Erythroblast (primary cell): ENCODE results near the gene SMLR1.

Experiments used
- DNase-seq, 2 experiments: peaks; one replicate each; lab custom pipeline; 2025; lab: John Stamatoyannopoulos, UW
- GATA1 ChIP-seq: IDR thresholded peaks from 2 replicates; pipeline ENCODE4 v1.6.1; 2011; ENCODE audit warnings: low read depth, mild to moderate bottlenecking, control low read depth, low read length, moderate library complexity
- POLR2A ChIP-seq: IDR thresholded peaks from 2 replicates; pipeline ENCODE4 v1.6.1; 2011; ENCODE audit warnings: mild to moderate bottlenecking, low read length

Gene SMLR1

DNA sequence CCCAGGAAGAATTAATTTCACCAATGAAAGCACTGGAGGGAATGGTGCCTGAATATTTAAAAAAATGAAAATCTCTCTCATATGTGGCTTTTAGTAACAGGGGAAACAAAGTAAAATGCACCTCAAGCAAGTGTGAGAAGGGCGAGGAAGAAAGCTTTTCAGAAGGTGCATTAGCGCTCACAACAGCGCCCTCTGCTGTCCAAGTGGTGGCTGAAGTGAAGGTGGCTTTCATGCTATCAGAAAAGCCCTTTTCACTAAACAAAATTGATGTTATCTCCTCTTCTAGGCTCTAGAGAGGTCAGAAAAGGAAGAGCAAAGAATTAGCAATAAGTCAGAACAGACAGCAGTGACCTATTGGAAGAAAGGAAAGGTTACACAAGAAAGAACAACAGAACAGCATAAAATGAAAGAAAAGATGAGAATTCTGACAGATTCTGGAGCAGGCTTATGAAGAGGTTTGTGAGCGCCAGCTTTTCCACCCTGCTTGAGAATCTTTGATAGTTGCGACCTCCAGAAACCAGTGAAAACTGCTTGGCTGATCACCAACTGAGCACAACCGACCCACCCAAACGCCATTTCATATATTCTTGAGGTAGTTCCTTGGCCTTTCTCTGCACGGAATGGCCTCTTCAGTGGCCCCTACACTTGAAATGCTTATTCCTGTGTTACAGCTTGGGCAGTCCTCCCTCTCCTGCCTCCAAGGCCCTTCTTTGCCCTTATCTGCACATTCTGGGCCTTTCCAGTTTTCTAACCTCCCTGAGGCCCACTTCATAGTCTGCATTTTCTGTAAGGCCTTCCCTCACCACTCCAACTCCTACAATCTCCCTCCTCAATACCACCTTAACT, 45.3 kb downstream of the SMLR1 start:
- TF ChIP-seq POLR2A (no peak), GATA1 (no peak)
- DNase-seq: peak; percentile 55 to 72

DNA sequence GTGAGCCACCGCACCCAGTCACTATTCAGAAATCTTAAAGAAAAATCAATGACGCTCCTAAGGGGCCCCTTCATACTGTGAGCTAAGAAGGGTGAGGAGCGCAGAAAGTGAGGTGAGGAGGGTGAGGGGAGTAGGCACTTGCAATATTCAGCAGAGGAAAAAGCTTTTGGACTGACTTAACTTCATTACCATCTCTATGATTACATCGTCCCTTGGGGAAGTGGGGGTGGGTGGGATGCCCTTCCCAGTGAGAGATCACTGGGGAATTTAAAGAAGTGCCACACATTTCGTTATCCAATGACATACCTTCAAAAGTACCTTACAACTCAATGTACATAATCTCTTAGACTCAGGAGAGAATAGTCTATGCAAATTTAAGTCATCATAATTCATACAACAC, 46.5 kb downstream of the SMLR1 start:
- DNase-seq: no peak
- TF ChIP-seq GATA1 (no peak), POLR2A (no peak)

DNA sequence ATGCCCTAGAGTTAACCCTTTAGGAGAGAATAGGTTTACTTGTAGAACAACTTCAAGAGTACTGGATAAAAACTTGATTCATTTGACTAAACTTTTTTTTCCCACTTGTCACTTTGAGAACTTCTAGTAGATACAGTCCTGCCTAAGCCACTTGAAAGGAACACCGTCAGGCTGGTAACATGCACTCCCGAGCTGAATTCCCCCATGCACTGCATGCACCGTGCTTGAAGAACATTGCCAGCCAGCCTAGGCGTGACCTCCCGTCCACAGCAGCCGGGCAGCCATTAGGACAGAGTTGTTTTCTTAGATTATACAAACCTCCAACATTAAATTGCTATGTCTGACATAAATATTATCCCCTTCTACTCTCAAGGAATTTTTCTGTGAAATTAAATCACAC, 52.6 kb downstream of the SMLR1 start:
- TF ChIP-seq POLR2A (no peak), GATA1 (no peak)
- no peak for DNase-seq

DNA sequence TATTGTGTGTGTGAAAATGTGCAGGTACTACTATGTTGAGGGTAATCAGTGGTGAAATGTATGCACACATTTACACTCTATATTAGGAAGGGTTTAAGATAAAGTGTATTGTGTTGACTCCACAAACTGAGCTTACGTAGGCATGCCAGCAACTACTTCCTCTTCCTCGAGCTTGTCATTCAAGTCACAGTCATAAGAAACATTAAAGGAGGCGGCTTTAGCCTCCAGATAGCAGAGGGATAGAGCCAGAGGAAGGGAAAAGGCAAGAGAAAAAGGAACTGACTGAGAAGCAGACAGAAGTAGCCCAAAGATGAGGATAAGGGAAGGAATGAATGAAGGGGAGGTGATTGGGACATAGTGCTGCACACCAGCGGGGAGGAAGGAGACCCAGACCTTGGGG, 55.2 kb downstream of the SMLR1 start:
- DNase-seq: no peak
- TF ChIP-seq GATA1 (no peak), POLR2A (no peak)

DNA sequence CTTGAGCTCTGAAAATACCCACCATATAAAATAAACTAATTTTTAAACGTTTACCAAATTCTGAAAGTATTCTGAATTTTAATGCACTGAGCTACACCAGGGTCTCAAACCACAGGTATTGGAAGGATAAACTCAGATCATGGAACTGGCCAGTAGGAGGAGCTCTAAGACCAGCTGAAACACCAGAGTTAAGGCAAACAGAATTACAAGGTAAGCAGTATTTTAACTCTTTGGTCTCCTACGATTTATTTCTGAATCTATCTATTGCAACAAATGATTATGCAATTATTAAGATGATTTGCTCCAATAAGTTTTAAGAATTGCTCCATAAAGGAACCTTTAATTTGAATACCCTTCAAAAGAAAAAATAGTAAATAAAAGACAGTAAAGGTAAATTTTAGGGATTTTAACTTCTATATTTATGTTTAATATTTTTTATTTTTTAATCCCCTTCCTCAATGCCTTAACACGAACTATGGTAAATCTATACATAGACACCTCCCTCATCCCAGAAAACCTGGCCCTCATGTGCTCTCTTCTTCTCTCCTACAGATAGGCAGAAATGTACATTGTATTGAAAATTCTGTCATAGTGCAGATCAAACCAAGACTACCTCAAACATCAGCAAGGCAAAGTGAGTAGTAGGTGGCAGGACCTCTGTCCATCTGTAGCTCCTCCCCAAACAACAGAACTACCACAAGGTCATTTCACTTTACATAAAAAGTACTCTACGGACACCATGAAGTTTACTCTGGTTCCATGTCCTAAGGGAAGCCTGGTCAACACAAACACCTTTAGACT, 58.4 kb downstream of the SMLR1 start:
- DNase-seq: peak; percentile 75 to 88
- TF ChIP-seq POLR2A (no peak), GATA1 (no peak)
